Astrocyte (in vitro differentiated cells and primary cell): ENCODE data around the gene TBC1D3B. TPM values are rescaled to one million over a fixed set of nuclear protein-coding genes. Genes with fewer than 3 reads are reported as not detected.
"Not testable (repeated sequence)": the region's sequence is repeated elsewhere in the genome, so short reads cannot be mapped to it uniquely, and the experiment has no call there.

ENCODE experiments used
- DNase-seq: peaks from one replicate; pipeline ENCODE4 v3.0.0-alpha.2; 2010; ENCODE audit warnings: low read depth
- FAIRE-seq: peaks from 2 replicates; lab custom pipeline; 2011; peaks lifted over from hg19 to GRCh38; lab: Jason Lieb, UNC
- H2AFZ ChIP-seq: 2 replicates; pipeline ENCODE4 v1.6.0; 2012; ENCODE audit warnings: low read depth, low read length, inconsistent platforms
- H3K27ac ChIP-seq: 2 replicates; pipeline ENCODE4 v1.5.1; 2011; ENCODE audit warnings: low read depth, low read length, inconsistent platforms
- H3K27me3 ChIP-seq: 2 replicates; pipeline ENCODE4 v1.6.0; 2011; ENCODE audit warnings: low read length, inconsistent platforms; ENCODE audit not compliant: insufficient read depth
- H3K36me3 ChIP-seq: 2 replicates; pipeline ENCODE4 v1.5.1; 2011; ENCODE audit warnings: low read length, inconsistent platforms; ENCODE audit not compliant: insufficient read depth
- H3K4me1 ChIP-seq: 2 replicates; pipeline ENCODE4 v1.5.1; 2011; ENCODE audit warnings: low read length, inconsistent platforms; ENCODE audit not compliant: insufficient read depth
- H3K4me2 ChIP-seq: 2 replicates; pipeline ENCODE4 v1.6.0; 2012; ENCODE audit warnings: low read length, inconsistent platforms
- H3K4me3 ChIP-seq: 2 replicates; pipeline ENCODE4 v1.5.1; 2011; ENCODE audit warnings: low read depth, mild to moderate bottlenecking, low read length, inconsistent platforms; ENCODE audit not compliant: insufficient read depth
- H3K79me2 ChIP-seq: 2 replicates; pipeline ENCODE4 v1.6.0; 2012; ENCODE audit warnings: mild to moderate bottlenecking, low read length, inconsistent platforms; ENCODE audit not compliant: insufficient read depth
- H3K9ac ChIP-seq: 2 replicates; pipeline ENCODE4 v1.6.0; 2012; ENCODE audit warnings: mild to moderate bottlenecking, low read length, inconsistent platforms
- H3K9me3 ChIP-seq: 2 replicates; pipeline ENCODE4 v1.5.1; 2012; ENCODE audit warnings: low read depth, mild to moderate bottlenecking, low read length, inconsistent platforms; ENCODE audit not compliant: insufficient read depth
- H4K20me1 ChIP-seq: 2 replicates; pipeline ENCODE4 v1.6.0; 2012; ENCODE audit warnings: low read length, inconsistent platforms; ENCODE audit not compliant: insufficient read depth
- H3K27ac Mint-ChIP-seq: one replicate; pipeline ENCODE4 v1.8.0; 2021; ENCODE audit warnings: mild to moderate bottlenecking, mixed read lengths; ENCODE audit not compliant: unreplicated experiment
- H3K27me3 Mint-ChIP-seq: one replicate; pipeline ENCODE4 v1.8.0; 2021; ENCODE audit warnings: low read depth, mixed read lengths; ENCODE audit not compliant: unreplicated experiment
- H3K36me3 Mint-ChIP-seq: one replicate; pipeline ENCODE4 v1.8.0; 2021; ENCODE audit warnings: low read depth, mixed read lengths; ENCODE audit not compliant: unreplicated experiment
- H3K4me1 Mint-ChIP-seq: one replicate; pipeline ENCODE4 v1.8.0; 2021; ENCODE audit warnings: low read depth, mixed read lengths; ENCODE audit not compliant: unreplicated experiment
- H3K4me3 Mint-ChIP-seq: one replicate; pipeline ENCODE4 v1.8.0; 2021; ENCODE audit warnings: mild to moderate bottlenecking, moderate library complexity, mixed read lengths; ENCODE audit not compliant: unreplicated experiment
- H3K9me3 Mint-ChIP-seq: one replicate; pipeline ENCODE4 v1.8.0; 2021; ENCODE audit warnings: mild to moderate bottlenecking, mixed read lengths; ENCODE audit not compliant: unreplicated experiment
- CTCF ChIP-seq: IDR thresholded peaks from 2 replicates; pipeline ENCODE4 v1.5.1; 2011; ENCODE audit warnings: low read depth, mild to moderate bottlenecking, inconsistent platforms, low read length, moderate library complexity; ENCODE audit not compliant: insufficient read depth
- EZH2 ChIP-seq: IDR thresholded peaks from 2 replicates; pipeline ENCODE4 v1.6.1; 2012; ENCODE audit warnings: mild to moderate bottlenecking, low read length, inconsistent platforms; ENCODE audit not compliant: insufficient read depth
- total RNA-seq: library from RNA; stranded (reverse); gene quantifications from 2 replicates; pipeline ENCODE4 v1.2.1, GENCODE V29; 2021

TBC1D3B gene
- total RNA-seq, 1 donor from 2014 or later = 9.8 TPM

GRCh38 chr17:36209575-36209974, 33.1 kb upstream of the TBC1D3B start:
- H3K27me3 Mint-ChIP-seq = peaks cover 25% of the 10 kb centered on the region
- no peak for FAIRE-seq
- TF ChIP-seq EZH2 (no peak), CTCF (no peak)

GRCh38 chr17:36207383-36207782, 30.9 kb upstream of the TBC1D3B start:
- not testable (repeated sequence) for FAIRE-seq, H3K9me3 Mint-ChIP-seq, H3K9me3 ChIP-seq, H3K36me3 Mint-ChIP-seq, H3K27ac Mint-ChIP-seq, H3K4me1 ChIP-seq, H3K27me3 ChIP-seq, H2AFZ ChIP-seq, H3K4me1 Mint-ChIP-seq, H3K79me2 ChIP-seq, H3K4me2 ChIP-seq, H3K4me3 Mint-ChIP-seq, H3K36me3 ChIP-seq, H3K27ac ChIP-seq, H3K4me3 ChIP-seq, DNase-seq, H3K9ac ChIP-seq, H4K20me1 ChIP-seq
- H3K27me3 Mint-ChIP-seq = peaks cover 22% of the 10 kb centered on the region

More at GRCh38 chr17:36209575-36209974, 33.1 kb upstream of the TBC1D3B start:
- H3K27me3 ChIP-seq = no peaks in the 10 kb centered on the region
- Mint-ChIP-seq H3K36me3 (no peaks in the 10 kb centered on the region), H3K9me3 (no peaks in the 10 kb centered on the region), H3K4me3 (no peak overlapping the region), H3K27ac (no peak overlapping the region), H3K4me1 (peaks cover 2% of the 10 kb centered on the region)
- no peak overlapping the region for H3K4me3 ChIP-seq
- no peaks in the 10 kb centered on the region for H3K36me3 ChIP-seq
- no peaks in the 10 kb centered on the region for H3K79me2 ChIP-seq
- H3K9ac ChIP-seq = no peak overlapping the region
- H4K20me1 ChIP-seq = no peaks in the 10 kb centered on the region
- no peaks in the 10 kb centered on the region for H3K9me3 ChIP-seq
- no peak overlapping the region for H2AFZ ChIP-seq
- H3K4me1 ChIP-seq = no peaks in the 10 kb centered on the region
- no peak overlapping the region for H3K4me2 ChIP-seq
- H3K27ac ChIP-seq = no peak overlapping the region
- DNase-seq = no peak

GRCh38 chr17:36206486-36206821, 30.0 kb upstream of the TBC1D3B start:
- not testable (repeated sequence) for H3K9ac ChIP-seq, H3K36me3 ChIP-seq, H3K9me3 ChIP-seq, H3K4me3 Mint-ChIP-seq, H3K79me2 ChIP-seq, FAIRE-seq, H3K27ac Mint-ChIP-seq, H3K36me3 Mint-ChIP-seq, H4K20me1 ChIP-seq, H3K27me3 ChIP-seq, H2AFZ ChIP-seq, H3K27ac ChIP-seq, H3K9me3 Mint-ChIP-seq, H3K4me1 ChIP-seq, H3K4me3 ChIP-seq, H3K4me1 Mint-ChIP-seq, DNase-seq, H3K4me2 ChIP-seq
- peaks cover 23% of the 10 kb centered on the region for H3K27me3 Mint-ChIP-seq
